Mesenchymal stem cell (in vitro differentiated cells and primary cell): ENCODE measurements around the gene CASD1.

ENCODE experiments used
- DNase-seq: peaks from one replicate; pipeline ENCODE4 v3.0.0-alpha.2; 2013
- H2AFZ ChIP-seq: one replicate; pipeline ENCODE4 v1.6.1; 2013; ENCODE audit warnings: low read depth, mild to moderate bottlenecking, control low read depth, inconsistent platforms, low read length, moderate library complexity
- H2AK5ac ChIP-seq: 2 replicates; pipeline ENCODE4 v1.6.1; 2013; ENCODE audit warnings: low read length, moderate library complexity, mild to moderate bottlenecking, inconsistent platforms; ENCODE audit not compliant: severe bottlenecking
- H2BK120ac ChIP-seq: one replicate; pipeline ENCODE4 v1.6.1; 2013; ENCODE audit warnings: low read depth, mild to moderate bottlenecking, inconsistent platforms, low read length, moderate library complexity
- H2BK12ac ChIP-seq, 2 experiments: one replicate each; pipeline ENCODE4 v1.6.1; 2013; ENCODE audit warnings: inconsistent platforms in 2 of 2, low read length in 2 of 2, mild to moderate bottlenecking in 2 of 2, moderate library complexity in 2 of 2, control low read depth in 1 of 2
- H2BK15ac ChIP-seq: one replicate; pipeline ENCODE4 v1.6.1; 2013; ENCODE audit warnings: mild to moderate bottlenecking, low read depth, inconsistent platforms; ENCODE audit not compliant: poor library complexity, severe bottlenecking
- H2BK5ac ChIP-seq: 2 replicates; pipeline ENCODE4 v1.6.1; 2013; ENCODE audit warnings: low read depth, mild to moderate bottlenecking, low read length, control low read depth, inconsistent platforms; ENCODE audit not compliant: poor library complexity, severe bottlenecking
- H3K14ac ChIP-seq, 2 experiments: one replicate each; pipeline ENCODE4 v1.6.1; 2013; ENCODE audit warnings: inconsistent platforms in 2 of 2, low read length in 2 of 2, control low read depth in 1 of 2, mild to moderate bottlenecking in 1 of 2, moderate library complexity in 1 of 2
- H3K18ac ChIP-seq, 2 experiments: one replicate each; pipeline ENCODE4 v1.6.1; 2013; ENCODE audit warnings: inconsistent platforms in 2 of 2, low read length in 2 of 2, control low read depth in 1 of 2, low read depth in 1 of 2, mild to moderate bottlenecking in 1 of 2
- H3K23ac ChIP-seq, 2 experiments: one replicate each; pipeline ENCODE4 v1.6.1; 2013; ENCODE audit warnings: inconsistent platforms in 2 of 2, low read length in 2 of 2, mild to moderate bottlenecking in 2 of 2, moderate library complexity in 2 of 2, control low read depth in 1 of 2
- H3K27ac ChIP-seq: 2 replicates; pipeline ENCODE4 v1.5.1; 2013; ENCODE audit warnings: mild to moderate bottlenecking, moderate library complexity, low read length, control low read depth, inconsistent platforms; ENCODE audit not compliant: poor library complexity, severe bottlenecking
- H3K27me3 ChIP-seq, 2 experiments: 2 replicates each; pipeline versions ENCODE4 v1.6.1 to v1.7.0; 2013; ENCODE audit warnings: low read length in 2 of 2, mild to moderate bottlenecking in 2 of 2, moderate library complexity in 2 of 2, control low read depth in 1 of 2, inconsistent platforms in 1 of 2; ENCODE audit not compliant: control insufficient read depth in 1 of 2, insufficient read depth in 1 of 2
- H3K36me3 ChIP-seq, 2 experiments: 2 replicates each; pipeline versions ENCODE4 v1.6.1 to v1.7.0; 2013; ENCODE audit warnings: low read length in 2 of 2, control low read depth in 1 of 2, inconsistent platforms in 1 of 2, low read depth in 1 of 2, mild to moderate bottlenecking in 1 of 2; ENCODE audit not compliant: insufficient read depth in 2 of 2, control insufficient read depth in 1 of 2
- H3K4ac ChIP-seq, 2 experiments: one replicate each; pipeline ENCODE4 v1.6.1; 2013; ENCODE audit warnings: inconsistent platforms in 2 of 2, low read length in 2 of 2, mild to moderate bottlenecking in 2 of 2, moderate library complexity in 2 of 2, control low read depth in 1 of 2, low read depth in 1 of 2
- H3K4me1 ChIP-seq: 2 replicates; pipeline ENCODE4 v1.6.1; 2013; ENCODE audit warnings: low read depth, low read length, control low read depth; ENCODE audit not compliant: control insufficient read depth, insufficient read depth
- H3K4me2 ChIP-seq: 2 replicates; pipeline ENCODE4 v1.6.1; 2013; ENCODE audit warnings: low read length, mild to moderate bottlenecking, inconsistent platforms; ENCODE audit not compliant: poor library complexity, severe bottlenecking
- H3K4me3 ChIP-seq, 2 experiments: 2 replicates each; pipeline versions ENCODE4 v1.5.1 to v1.7.0; 2013; ENCODE audit warnings: low read length in 2 of 2, mild to moderate bottlenecking in 2 of 2, control low read depth in 1 of 2, low read depth in 1 of 2; ENCODE audit not compliant: insufficient read depth in 1 of 2
- H3K79me1 ChIP-seq: replicated peaks from 2 replicates; pipeline ENCODE4 v1.6.1; 2013; ENCODE audit warnings: mild to moderate bottlenecking, control low read depth, low read length, inconsistent platforms; ENCODE audit not compliant: poor library complexity, severe bottlenecking
- H3K9ac ChIP-seq: 2 replicates; pipeline ENCODE4 v1.7.0; 2013; ENCODE audit warnings: mild to moderate bottlenecking, low read length, moderate library complexity
- H3K9me3 ChIP-seq: 2 replicates; pipeline ENCODE4 v1.7.0; 2013; ENCODE audit warnings: mild to moderate bottlenecking, low read length; ENCODE audit not compliant: control insufficient read depth
- H4K8ac ChIP-seq: one replicate; pipeline ENCODE4 v1.6.1; 2013; ENCODE audit warnings: inconsistent platforms, mild to moderate bottlenecking, low read length, moderate library complexity
- H4K91ac ChIP-seq: one replicate; pipeline ENCODE4 v1.6.1; 2013; ENCODE audit warnings: mild to moderate bottlenecking, low read length, inconsistent platforms
- WGBS: methylation state at CpG from one replicate; pipeline ENCODE4 v1.1.7; 2013; ENCODE audit warnings: mixed read lengths; 5-methylcytosine and 5-hydroxymethylcytosine counted together

The CASD1 gene

GRCh38 chr7:94525923-94526322, 16.3 kb downstream of the CASD1 start:
- Histone ChIP-seq H2BK12ac (no peak overlapping the region), H3K18ac (no peak overlapping the region), H2BK15ac (no peak overlapping the region), H3K27me3 (no peaks in the 10 kb centered on the region), H2BK120ac (no peak overlapping the region), H2BK5ac (no peak overlapping the region), H3K9me3 (no peaks in the 10 kb centered on the region), H3K27ac (no peak overlapping the region), H3K4me1 (no peaks in the 10 kb centered on the region), H4K8ac (no peak overlapping the region), H3K23ac (no peak overlapping the region), H3K14ac (no peak overlapping the region), H3K36me3 (peaks cover 3 to 23% of the 10 kb centered on the region in 2 experiments), H4K91ac (no peak overlapping the region), H2AK5ac (no peak overlapping the region), H3K79me1 (peaks cover 9% of the 10 kb centered on the region), H3K4ac (no peak overlapping the region), H3K4me3 (no peak overlapping the region), H2AFZ (no peak overlapping the region), H3K9ac (no peak overlapping the region), H3K4me2 (no peak overlapping the region)
- 82% methylated on average over 2 of the region's 3 CpGs for whole genome bisulfite sequencing
- DNase-seq: peak; percentile 12

GRCh38 chr7:94529516-94529915, 19.9 kb downstream of the CASD1 start:
- Histone ChIP-seq H2BK15ac (no peak overlapping the region), H4K91ac (no peak overlapping the region)

GRCh38 chr7:94530109-94530508, 20.5 kb downstream of the CASD1 start:
- Histone ChIP-seq H2BK5ac (no peak overlapping the region), H4K91ac (no peak overlapping the region), H3K4ac (no peak overlapping the region), H3K27me3 (no peaks in the 10 kb centered on the region), H3K23ac (no peak overlapping the region), H3K79me1 (peaks cover 9% of the 10 kb centered on the region), H3K18ac (no peak overlapping the region), H3K27ac (no peak overlapping the region), H3K4me3 (no peak overlapping the region), H3K9ac (no peak overlapping the region), H3K9me3 (no peaks in the 10 kb centered on the region), H2BK12ac (no peak overlapping the region), H3K4me2 (no peak overlapping the region), H3K36me3 (peaks cover 0 to 16% of the 10 kb centered on the region in 2 experiments), H3K4me1 (no peaks in the 10 kb centered on the region), H2AFZ (no peak overlapping the region), H2BK15ac (no peak overlapping the region), H2AK5ac (no peak overlapping the region), H4K8ac (no peak overlapping the region), H3K14ac (no peak overlapping the region), H2BK120ac (no peak overlapping the region)
- WGBS: 99% methylated on average over 3 of the region's 3 CpGs
- DNase-seq: no peak

More at GRCh38 chr7:94529516-94529915, 19.9 kb downstream of the CASD1 start:
- H3K4me1 ChIP-seq: no peaks in the 10 kb centered on the region
- no peak overlapping the region for H3K27ac ChIP-seq
- H3K23ac ChIP-seq: no peak overlapping the region
- H3K4ac ChIP-seq: no peak overlapping the region
- H4K8ac ChIP-seq: no peak overlapping the region
- H3K9me3 ChIP-seq: no peaks in the 10 kb centered on the region
- H3K4me2 ChIP-seq: no peak overlapping the region
- peak; percentile 19 for DNase-seq
- H2BK12ac ChIP-seq: no peak overlapping the region
- H3K4me3 ChIP-seq: no peak overlapping the region
- 89% methylated on average over 1 of the region's 1 CpG for WGBS
- no peak overlapping the region for H3K9ac ChIP-seq
- no peak overlapping the region for H2AFZ ChIP-seq
- peaks cover 9% of the 10 kb centered on the region for H3K79me1 ChIP-seq
- no peaks in the 10 kb centered on the region for H3K27me3 ChIP-seq
- H2BK120ac ChIP-seq: no peak overlapping the region
- H2AK5ac ChIP-seq: no peak overlapping the region
- H2BK5ac ChIP-seq: no peak overlapping the region
- no peak overlapping the region for H3K18ac ChIP-seq
- no peak overlapping the region for H3K14ac ChIP-seq
- peaks cover 0 to 11% of the 10 kb centered on the region in 2 experiments for H3K36me3 ChIP-seq

- DNase-seq: no peak
- no peak overlapping the region for H3K4ac ChIP-seq
- H3K9me3 ChIP-seq: no peaks in the 10 kb centered on the region
- no peak overlapping the region for H2BK15ac ChIP-seq
- no peak overlapping the region for H2BK12ac ChIP-seq
- no peaks in the 10 kb centered on the region for H3K4me1 ChIP-seq
- no peak overlapping the region for H2AK5ac ChIP-seq
- no CpG with 5 or more reads among the region's 2 CpGs for WGBS
- H3K4me3 ChIP-seq: no peak overlapping the region
- no peak overlapping the region for H3K23ac ChIP-seq
- H3K14ac ChIP-seq: no peak overlapping the region
- no peaks in the 10 kb centered on the region for H3K27me3 ChIP-seq
- no peak overlapping the region for H2AFZ ChIP-seq
- no peak overlapping the region for H3K18ac ChIP-seq
- peaks cover 0 to 33% of the 10 kb centered on the region in 2 experiments for H3K36me3 ChIP-seq
- peaks cover 2% of the 10 kb centered on the region for H3K79me1 ChIP-seq
- no peak overlapping the region for H2BK120ac ChIP-seq
- H4K91ac ChIP-seq: no peak overlapping the region
- H3K9ac ChIP-seq: no peak overlapping the region
- no peak overlapping the region for H3K4me2 ChIP-seq
- H4K8ac ChIP-seq: no peak overlapping the region
- no peak overlapping the region for H2BK5ac ChIP-seq
- H3K27ac ChIP-seq: no peak overlapping the region
Observed at GRCh38 chr7:94532676-94533075, 23.1 kb downstream of the CASD1 start.
